Liver (tissue), 9 donors: ENCODE data around the gene GGACT. TPM values are rescaled to one million over a fixed set of nuclear protein-coding genes. Genes with fewer than 3 reads are reported as not detected.

ENCODE experiments used
- DNase-seq: peaks from one replicate; pipeline ENCODE4 v3.0.0-alpha.2; 2017; ENCODE audit warnings: low spot score
- H3K27ac ChIP-seq, 2 donors: one replicate each; pipeline ENCODE4 v1.7.0; 2013; ENCODE audit warnings: inconsistent platforms in 2 of 2, low read length in 2 of 2, control low read depth in 1 of 2, low read depth in 1 of 2, mild to moderate bottlenecking in 1 of 2
- H3K27me3 ChIP-seq, 4 donors: one replicate each; pipeline versions ENCODE4 v1.6.1 to v1.7.0; 2013; ENCODE audit warnings: low read length in 3 of 4, inconsistent platforms in 1 of 4, mild to moderate bottlenecking in 1 of 4, moderate library complexity in 1 of 4; ENCODE audit not compliant: control insufficient read depth in 4 of 4, insufficient read depth in 4 of 4
- H3K36me3 ChIP-seq, 4 donors: one replicate each; pipeline versions ENCODE4 v1.6.1 to v1.7.0; 2013; ENCODE audit warnings: low read length in 3 of 4, mild to moderate bottlenecking in 3 of 4, low read depth in 1 of 4, moderate library complexity in 1 of 4; ENCODE audit not compliant: control insufficient read depth in 4 of 4, insufficient read depth in 3 of 4
- H3K4me1 ChIP-seq, 4 donors: one replicate each; pipeline versions ENCODE4 v1.6.1 to v1.7.0; 2013; ENCODE audit warnings: low read length in 3 of 4, mild to moderate bottlenecking in 3 of 4, moderate library complexity in 1 of 4; ENCODE audit not compliant: control insufficient read depth in 4 of 4, insufficient read depth in 4 of 4
- H3K4me3 ChIP-seq, 3 donors: one replicate each; pipeline versions ENCODE4 v1.6.1 to v1.7.0; 2013; ENCODE audit warnings: low read length in 3 of 3, control low read depth in 1 of 3, low read depth in 1 of 3, mild to moderate bottlenecking in 1 of 3
- H3K9ac ChIP-seq, 2 donors: one replicate each; pipeline ENCODE4 v1.7.0; 2013; ENCODE audit warnings: low read length in 2 of 2, mild to moderate bottlenecking in 2 of 2, moderate library complexity in 2 of 2, control low read depth in 1 of 2, low read depth in 1 of 2
- H3K9me3 ChIP-seq, 4 donors: one replicate each; pipeline versions ENCODE4 v1.6.1 to v1.7.0; 2013; ENCODE audit warnings: low read length in 3 of 4; ENCODE audit not compliant: control insufficient read depth in 4 of 4
- EGR1 ChIP-seq, 2 donors: IDR thresholded peaks; 2 replicates each; pipeline ENCODE4 v1.6.1; 2016 to 2018; ENCODE audit warnings: antibody characterized with exemption in 2 of 2, low read depth in 2 of 2
- FOXA1 ChIP-seq: IDR thresholded peaks from 2 replicates; pipeline ENCODE4 v1.6.1; 2016; ENCODE audit warnings: antibody characterized with exemption
- GABPA ChIP-seq, 2 donors: IDR thresholded peaks in 1 of 2; conservative IDR thresholded peaks in 1 of 2; 2 replicates each; pipeline ENCODE4 v1.6.1; 2016; ENCODE audit warnings: antibody characterized with exemption in 2 of 2, mild to moderate bottlenecking in 1 of 2, moderate library complexity in 1 of 2
- HNF4G ChIP-seq: IDR thresholded peaks from 2 replicates; pipeline ENCODE4 v1.6.1; 2016; ENCODE audit warnings: antibody characterized with exemption
- JUND ChIP-seq, 2 donors: IDR thresholded peaks; 2 replicates each; pipeline ENCODE4 v1.6.1; 2016; ENCODE audit warnings: antibody characterized with exemption in 2 of 2
- MAX ChIP-seq: IDR thresholded peaks from 2 replicates; pipeline ENCODE4 v1.6.1; 2016; ENCODE audit warnings: antibody characterized with exemption
- RXRA ChIP-seq, 2 donors: IDR thresholded peaks; 2 replicates each; pipeline ENCODE4 v1.6.1; 2017 to 2018; ENCODE audit warnings: antibody characterized with exemption in 2 of 2, mild to moderate bottlenecking in 1 of 2
- SP1 ChIP-seq: IDR thresholded peaks from 2 replicates; pipeline ENCODE4 v1.6.1; 2018; ENCODE audit warnings: antibody characterized with exemption, mild to moderate bottlenecking
- TAF1 ChIP-seq: conservative IDR thresholded peaks from 2 replicates; pipeline ENCODE4 v1.6.1; 2016; ENCODE audit warnings: antibody characterized with exemption, mild to moderate bottlenecking
- YY1 ChIP-seq: IDR thresholded peaks from 2 replicates; pipeline ENCODE4 v1.6.1; 2016; ENCODE audit warnings: antibody characterized with exemption, mild to moderate bottlenecking
- WGBS: extraction: QIAGEN DNeasy Blood & Tissue Kit; methylation state at CpG from one replicate; pipeline ENCODE4 v1.1.7; 2013; 5-methylcytosine and 5-hydroxymethylcytosine counted together
- polyA plus RNA-seq, 2 donors: library from polyadenylated mRNA; stranded (reverse) in 1 of 2; unstranded in 1 of 2; fragments of 200-250 nt in 1 of 2; fragments of >200 nt in 1 of 2; fragmentation: Nextera tagmentation in 1 of 2; extraction: Ambion mirVana in 1 of 2; gene quantifications; one replicate each; pipeline versions ENCODE4 v1.2.1 to v1.2.3, GENCODE V29; 2013 to 2015
- total RNA-seq, 2 donors: library from RNA; depleted of rRNA; stranded (reverse); fragments of >200 nt; gene quantifications; one replicate each; pipeline ENCODE4 v1.2.3, GENCODE V29; 2014
- TF ChIP-seq, protein P1 (sequence below): IDR thresholded peaks from 2 replicates; pipeline ENCODE4 v1.6.1; 2016; ENCODE audit warnings: antibody characterized with exemption, mild to moderate bottlenecking
- TF ChIP-seq, protein P2 (sequence below): fragments of 150-350 bp; IDR thresholded peaks from 2 replicates; pipeline ENCODE4 v1.5.1; 2017; ENCODE audit warnings: improper control_type of control experiment, low read depth, low read length; ENCODE audit not compliant: missing input control
- donor health status: healthy.
- donor health status: healthy.
- donor health status: healthy.
- donor health status: healthy.
- donor health status: healthy.

GGACT gene
- total and polyA plus RNA-seq, 4 donors, result 2.5 to 6.3 (median 4.1) TPM

DNA sequence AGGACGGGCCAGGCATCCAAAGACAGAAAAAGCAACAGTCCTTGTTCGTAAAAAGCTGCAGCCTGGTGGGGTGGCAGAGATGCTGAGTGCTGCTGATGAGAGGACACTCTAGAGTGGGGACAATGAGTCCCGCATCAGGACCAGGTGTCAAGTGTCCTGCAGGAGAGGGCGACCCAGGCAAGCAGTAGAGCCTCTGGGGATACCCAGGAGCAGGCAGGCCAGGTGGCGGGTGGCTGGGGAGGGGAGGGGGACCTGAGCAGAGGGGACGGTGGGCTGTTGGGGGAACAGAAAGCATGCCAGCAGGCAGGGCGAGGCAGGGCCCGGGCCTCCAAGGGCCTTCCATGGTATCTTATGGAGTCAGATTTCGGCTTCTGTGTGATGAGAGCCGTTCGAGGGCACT lies 35.8 kb downstream of the GGACT start:
- no peaks in the 10 kb centered on the region for H3K27me3 ChIP-seq
- no peak overlapping the region for H3K4me3 ChIP-seq
- TF ChIP-seq TAF1, result no peak
- no peak for TF ChIP-seq MAX
- no peak for TF ChIP-seq FOXA1
- no peak for TF ChIP-seq SP1
- TF ChIP-seq, protein P1, sequence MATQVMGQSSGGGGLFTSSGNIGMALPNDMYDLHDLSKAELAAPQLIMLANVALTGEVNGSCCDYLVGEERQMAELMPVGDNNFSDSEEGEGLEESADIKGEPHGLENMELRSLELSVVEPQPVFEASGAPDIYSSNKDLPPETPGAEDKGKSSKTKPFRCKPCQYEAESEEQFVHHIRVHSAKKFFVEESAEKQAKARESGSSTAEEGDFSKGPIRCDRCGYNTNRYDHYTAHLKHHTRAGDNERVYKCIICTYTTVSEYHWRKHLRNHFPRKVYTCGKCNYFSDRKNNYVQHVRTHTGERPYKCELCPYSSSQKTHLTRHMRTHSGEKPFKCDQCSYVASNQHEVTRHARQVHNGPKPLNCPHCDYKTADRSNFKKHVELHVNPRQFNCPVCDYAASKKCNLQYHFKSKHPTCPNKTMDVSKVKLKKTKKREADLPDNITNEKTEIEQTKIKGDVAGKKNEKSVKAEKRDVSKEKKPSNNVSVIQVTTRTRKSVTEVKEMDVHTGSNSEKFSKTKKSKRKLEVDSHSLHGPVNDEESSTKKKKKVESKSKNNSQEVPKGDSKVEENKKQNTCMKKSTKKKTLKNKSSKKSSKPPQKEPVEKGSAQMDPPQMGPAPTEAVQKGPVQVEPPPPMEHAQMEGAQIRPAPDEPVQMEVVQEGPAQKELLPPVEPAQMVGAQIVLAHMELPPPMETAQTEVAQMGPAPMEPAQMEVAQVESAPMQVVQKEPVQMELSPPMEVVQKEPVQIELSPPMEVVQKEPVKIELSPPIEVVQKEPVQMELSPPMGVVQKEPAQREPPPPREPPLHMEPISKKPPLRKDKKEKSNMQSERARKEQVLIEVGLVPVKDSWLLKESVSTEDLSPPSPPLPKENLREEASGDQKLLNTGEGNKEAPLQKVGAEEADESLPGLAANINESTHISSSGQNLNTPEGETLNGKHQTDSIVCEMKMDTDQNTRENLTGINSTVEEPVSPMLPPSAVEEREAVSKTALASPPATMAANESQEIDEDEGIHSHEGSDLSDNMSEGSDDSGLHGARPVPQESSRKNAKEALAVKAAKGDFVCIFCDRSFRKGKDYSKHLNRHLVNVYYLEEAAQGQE, result no peak
- TF ChIP-seq YY1, result no peak
- TF ChIP-seq EGR1 (IDR thresholded peaks at IDR 0.05; ENCODE audit: low read depth in 2 of 2), result no peak
- no peak for TF ChIP-seq GABPA (IDR thresholded peaks at IDR 0.05 in 1 of 2, conservative IDR thresholded peaks at IDR 0.05 in 1 of 2)
- no peak for TF ChIP-seq HNF4G
- H3K4me1 ChIP-seq, result peaks cover 0 to 8% (median 5%) of the 10 kb centered on the region in 4 donors
- H3K9me3 ChIP-seq, result no peaks in the 10 kb centered on the region
- peaks cover 0 to 2% (median 0%) of the 10 kb centered on the region in 4 donors for H3K36me3 ChIP-seq
- DNase-seq, result no peak
- WGBS, result 96% methylated on average over 11 of the region's 11 CpGs
- no peak overlapping the region for H3K27ac ChIP-seq
- H3K9ac ChIP-seq, result no peak overlapping the region

DNA sequence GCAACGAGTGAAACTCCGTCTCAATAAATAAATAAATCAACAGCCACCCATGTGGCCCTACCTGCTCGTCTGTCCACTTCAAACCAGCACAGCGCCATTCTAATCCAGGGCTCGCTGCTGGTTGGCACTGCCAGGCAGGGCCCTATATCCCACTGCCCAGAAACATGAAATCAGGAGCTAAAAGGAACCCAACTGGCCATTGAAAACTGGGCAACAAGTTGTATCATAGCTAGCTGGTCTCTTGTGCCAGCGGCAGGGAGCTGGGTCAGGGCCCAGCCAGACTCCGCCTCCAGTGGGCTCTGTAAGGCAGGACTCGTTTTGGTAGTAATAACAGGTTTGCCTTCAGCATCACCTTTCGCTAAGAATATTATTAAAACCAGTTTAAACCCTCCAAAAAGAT lies 39.3 kb downstream of the GGACT start:
- peaks cover 0 to 26% (median 19%) of the 10 kb centered on the region in 4 donors for H3K4me1 ChIP-seq
- H3K36me3 ChIP-seq, result peaks cover 0 to 2% (median 0%) of the 10 kb centered on the region in 4 donors
- no peaks in the 10 kb centered on the region for H3K9me3 ChIP-seq
- WGBS, result 92% methylated on average over 9 of the region's 9 CpGs
- H3K27ac ChIP-seq, result no peak overlapping the region
- no peak overlapping the region for H3K9ac ChIP-seq
- TF ChIP-seq, protein P1, result no peak
- TF ChIP-seq RXRA (IDR thresholded peaks at IDR 0.05), result no peak
- no peak for TF ChIP-seq EGR1 (IDR thresholded peaks at IDR 0.05; ENCODE audit: low read depth in 2 of 2)
- no peak for TF ChIP-seq MAX
- TF ChIP-seq, protein P2, sequence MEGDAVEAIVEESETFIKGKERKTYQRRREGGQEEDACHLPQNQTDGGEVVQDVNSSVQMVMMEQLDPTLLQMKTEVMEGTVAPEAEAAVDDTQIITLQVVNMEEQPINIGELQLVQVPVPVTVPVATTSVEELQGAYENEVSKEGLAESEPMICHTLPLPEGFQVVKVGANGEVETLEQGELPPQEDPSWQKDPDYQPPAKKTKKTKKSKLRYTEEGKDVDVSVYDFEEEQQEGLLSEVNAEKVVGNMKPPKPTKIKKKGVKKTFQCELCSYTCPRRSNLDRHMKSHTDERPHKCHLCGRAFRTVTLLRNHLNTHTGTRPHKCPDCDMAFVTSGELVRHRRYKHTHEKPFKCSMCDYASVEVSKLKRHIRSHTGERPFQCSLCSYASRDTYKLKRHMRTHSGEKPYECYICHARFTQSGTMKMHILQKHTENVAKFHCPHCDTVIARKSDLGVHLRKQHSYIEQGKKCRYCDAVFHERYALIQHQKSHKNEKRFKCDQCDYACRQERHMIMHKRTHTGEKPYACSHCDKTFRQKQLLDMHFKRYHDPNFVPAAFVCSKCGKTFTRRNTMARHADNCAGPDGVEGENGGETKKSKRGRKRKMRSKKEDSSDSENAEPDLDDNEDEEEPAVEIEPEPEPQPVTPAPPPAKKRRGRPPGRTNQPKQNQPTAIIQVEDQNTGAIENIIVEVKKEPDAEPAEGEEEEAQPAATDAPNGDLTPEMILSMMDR, result no peak
- no peak for TF ChIP-seq TAF1
- TF ChIP-seq JUND (IDR thresholded peaks at IDR 0.05), result no peak
- H3K27me3 ChIP-seq, result no peaks in the 10 kb centered on the region
- H3K4me3 ChIP-seq, result no peak overlapping the region
- DNase-seq, result no peak
